Pancreas (tissue), 10 donors: ENCODE results near the gene TMIGD2. TPM values are rescaled to one million over a fixed set of nuclear protein-coding genes. Genes with fewer than 3 reads are reported as not detected.

Experiments used
- ATAC-seq, 4 donors: fragments of 200-7000 bp; cut with Tn5 transposase; one replicate each; pipeline versions ENCODE4 v1.8.0 to v1.9.1; 2020; ENCODE audit warnings: mild to moderate bottlenecking in 4 of 4, moderate library complexity in 4 of 4
- DNase-seq, 6 donors: peaks; one replicate each; pipeline ENCODE4 v3.0.0-alpha.2; 2020
- FAIRE-seq: peaks from 2 replicates; lab custom pipeline; 2012; peaks lifted over from hg19 to GRCh38; lab: Jason Lieb, UNC
- H3K27ac ChIP-seq, 4 donors: fragments of 200-600 bp; sonication (generic); 1 replicate in 3 of 4; 2 replicates in 1 of 4; pipeline versions ENCODE4 v1.5.0 to v1.8.0; 2020
- H3K27me3 ChIP-seq, 4 donors: fragments of 200-600 bp; one replicate each; pipeline ENCODE4 v1.8.0; 2021
- H3K36me3 ChIP-seq, 3 donors: fragments of 200-600 bp; sonication (generic) in 1 of 3; one replicate each; pipeline versions ENCODE4 v1.5.0 to v1.8.0; 2020 to 2021
- H3K4me1 ChIP-seq, 3 donors: fragments of 200-600 bp; one replicate each; pipeline ENCODE4 v1.8.0; 2021
- H3K4me3 ChIP-seq, 4 donors: fragments of 200-600 bp; sonication (generic) in 2 of 4; one replicate each; pipeline versions ENCODE4 v1.5.0 to v1.8.0; 2020 to 2021
- H3K9me3 ChIP-seq, 4 donors: fragments of 200-600 bp; one replicate each; pipeline ENCODE4 v1.8.0; 2021
- CTCF ChIP-seq, 4 donors: fragments of 200-600 bp; sonication (generic) in 3 of 4; IDR thresholded peaks; one replicate each; pipeline versions ENCODE4 v1.5.0 to v1.8.0; 2021; ENCODE audit warnings: antibody characterized with exemption in 4 of 4
- WGBS, 2 donors: extraction: QIAGEN DNeasy Blood & Tissue Kit; methylation state at CpG; one replicate each; pipeline ENCODE4 v1.1.7; 2013; 5-methylcytosine and 5-hydroxymethylcytosine counted together
- intact Hi-C, 3 donors: fragments of 100-400 bp; cut with DNase I; formaldehyde crosslinking; loops; one replicate each; pipeline versions ENCODE4 v1.11.1 to v1.14.2; 2022
- polyA plus RNA-seq, 2 donors: library from polyadenylated mRNA; stranded (reverse); fragments of 200-250 nt; gene quantifications; one replicate each; pipeline ENCODE4 v1.2.3, GENCODE V29; 2013
- total RNA-seq, 6 donors: library from RNA; stranded (reverse); fragmentation: NEBNext Ultra II Directional in 4 of 6; extraction: Animal tissue kit (Norgen Biotek cat#: 25700) in 4 of 6; gene quantifications; one replicate each; pipeline versions ENCODE4 v1.2.1 to v1.2.4, GENCODE V29; 2021 to 2023
- donor health status: healthy with polysubstance abuse.
- donor health status: DM: no; HTN: no; CAD: no; lungs with moderate emphysema.
- donor health status: DM: no; HTN: no; CAD: no.
- donor health status: control.
- donor health status: control.
- donor health status: Bipolar disorder and iron deficiency.
- donor health status: DM: yes; HTN: yes; CAD: no.
- donor health status: DM: no; HTN: no; CAD: no.
- donor health status: DM: no; HTN: no; CAD: no.
- donor health status: DM: yes; HTN: yes; CAD: no.

Gene TMIGD2
- total and polyA plus RNA-seq, 8 donors, result 0.16 to 0.28 TPM; not detected in 6

- peak in 3 of 6 donors; percentile 39 to 72 (median 40) for DNase-seq
- Histone ChIP-seq H3K9me3 (no peaks in the 10 kb centered on the region), H3K36me3 (no peaks in the 10 kb centered on the region), H3K27me3 (no peaks in the 10 kb centered on the region), H3K27ac (no peak overlapping the region), H3K4me1 (no peaks in the 10 kb centered on the region), H3K4me3 (no peak overlapping the region)
- 46 to 72% methylated on average over 33 of the region's 33 CpGs for WGBS, 2 donors
- no peak for TF ChIP-seq CTCF (IDR thresholded peaks at IDR 0.05)
- intact Hi-C loops, result no loop called here
- ATAC-seq, result no peak
- no peak for FAIRE-seq
These were observed 24.7 kb upstream of the TMIGD2 start for GRCh38 chr19:4326837-4327251.

- no peaks in the 10 kb centered on the region for H3K36me3 ChIP-seq
- ATAC-seq, result no peak
- no peak for TF ChIP-seq CTCF (IDR thresholded peaks at IDR 0.05)
- no peak overlapping the region for H3K27ac ChIP-seq
- no peaks in the 10 kb centered on the region for H3K9me3 ChIP-seq
- intact Hi-C loops, result no loop called here
- 79 to 83% methylated on average over 13 of the region's 13 CpGs for WGBS, 2 donors
- H3K4me1 ChIP-seq, result no peaks in the 10 kb centered on the region
- DNase-seq, result no peak
- H3K27me3 ChIP-seq, result no peaks in the 10 kb centered on the region
- H3K4me3 ChIP-seq, result no peak overlapping the region
- FAIRE-seq, result no peak
These were observed 24.1 kb upstream of the TMIGD2 start for GRCh38 chr19:4326215-4326836.

DNA sequence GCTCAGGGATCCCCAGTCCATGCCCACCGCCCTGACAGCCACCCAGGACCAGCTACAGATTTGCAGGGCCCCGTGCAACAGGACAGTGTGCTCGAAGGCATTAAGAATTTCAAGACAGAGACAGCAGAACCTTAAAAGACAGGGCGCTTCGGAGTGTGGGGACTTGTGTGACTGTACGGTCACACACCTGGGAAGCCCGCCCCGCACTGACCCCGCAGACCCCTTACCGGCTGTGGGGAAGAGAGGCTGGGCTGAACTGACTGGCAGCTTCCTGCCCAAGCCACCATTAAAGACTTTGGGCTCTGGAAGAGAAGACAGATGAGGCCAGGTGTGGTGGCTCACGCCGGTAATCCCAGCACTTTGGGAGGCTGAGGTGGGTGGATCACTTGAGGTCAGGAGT lies 22.0 kb upstream of the TMIGD2 start:
- intact Hi-C loops, result no loop called here
- Histone ChIP-seq H3K4me1 (no peaks in the 10 kb centered on the region), H3K27me3 (no peaks in the 10 kb centered on the region), H3K36me3 (no peaks in the 10 kb centered on the region), H3K4me3 (no peak overlapping the region), H3K27ac (no peak overlapping the region), H3K9me3 (no peaks in the 10 kb centered on the region)
- DNase-seq (no peak), ATAC-seq (no peak), FAIRE-seq (no peak)
- 88 to 93% methylated on average over 12 of the region's 12 CpGs for WGBS, 2 donors
- TF ChIP-seq CTCF (IDR thresholded peaks at IDR 0.05), result no peak

DNA sequence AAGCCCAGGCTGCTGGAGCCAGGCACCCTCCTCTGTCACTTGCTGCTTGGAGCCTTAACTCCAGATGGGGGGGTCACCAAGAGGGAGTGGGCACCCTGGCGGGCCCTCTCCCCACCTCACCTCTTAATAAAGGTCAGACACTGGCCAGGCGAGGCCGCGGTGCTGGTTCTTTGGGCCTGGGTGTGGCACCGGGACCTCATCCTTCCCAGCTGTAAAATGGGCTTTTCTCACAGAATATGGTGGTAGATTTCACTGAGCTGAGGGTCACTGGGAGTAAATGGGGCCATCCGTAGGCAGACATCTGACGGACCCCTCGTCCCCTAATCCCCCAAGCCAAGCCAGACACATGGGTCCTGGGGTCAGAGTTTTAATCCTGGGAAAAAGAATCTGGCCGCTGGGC lies 21.5 kb upstream of the TMIGD2 start:
- no peaks in the 10 kb centered on the region for H3K4me1 ChIP-seq
- H3K27ac ChIP-seq, result no peak overlapping the region
- H3K36me3 ChIP-seq, result no peaks in the 10 kb centered on the region
- H3K4me3 ChIP-seq, result no peak overlapping the region
- no peak for TF ChIP-seq CTCF (IDR thresholded peaks at IDR 0.05)
- intact Hi-C loops, result no loop called here
- FAIRE-seq, result no peak
- no peak for ATAC-seq
- DNase-seq, result no peak
- no peaks in the 10 kb centered on the region for H3K9me3 ChIP-seq
- H3K27me3 ChIP-seq, result no peaks in the 10 kb centered on the region
- WGBS, 2 donors, result 91 to 95% methylated on average over 9 of the region's 9 CpGs

DNA sequence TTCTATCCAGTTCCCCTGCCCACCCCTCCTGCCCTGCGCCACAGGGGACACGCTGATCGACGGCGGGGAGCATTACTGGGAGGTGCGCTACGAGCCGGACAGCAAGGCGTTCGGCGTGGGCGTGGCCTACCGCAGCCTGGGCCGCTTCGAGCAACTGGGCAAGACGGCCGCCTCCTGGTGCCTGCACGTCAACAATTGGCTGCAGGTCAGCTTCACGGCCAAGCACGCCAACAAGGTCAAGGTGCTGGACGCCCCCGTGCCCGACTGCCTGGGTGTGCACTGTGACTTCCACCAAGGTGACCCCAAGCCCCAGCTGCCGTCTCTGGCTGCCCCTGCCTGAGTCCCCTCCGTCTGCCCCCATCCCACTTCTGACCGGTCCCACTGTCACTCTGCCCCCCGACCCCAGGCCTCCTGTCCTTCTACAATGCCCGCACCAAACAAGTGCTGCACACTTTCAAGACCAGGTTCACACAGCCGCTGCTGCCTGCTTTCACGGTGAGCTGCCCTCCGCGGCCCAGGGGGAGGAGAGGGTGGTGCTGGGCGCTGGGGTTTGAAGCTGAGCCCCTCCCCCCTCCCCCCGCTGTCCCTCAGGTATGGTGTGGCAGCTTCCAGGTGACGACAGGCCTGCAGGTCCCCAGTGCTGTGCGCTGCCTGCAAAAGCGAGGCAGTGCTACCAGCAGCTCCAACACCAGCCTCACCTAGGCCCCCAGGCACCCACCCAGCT lies 20.9 kb upstream of the TMIGD2 start:
- H3K4me3 ChIP-seq, result no peak overlapping the region
- ATAC-seq, result peak in 2 of 4 donors; percentile 29
- no peak overlapping the region for H3K27ac ChIP-seq
- DNase-seq, result peak in 3 of 6 donors; percentile 30 to 86 (median 56)
- H3K36me3 ChIP-seq, result no peaks in the 10 kb centered on the region
- no peak for FAIRE-seq
- no peak for TF ChIP-seq CTCF (IDR thresholded peaks at IDR 0.05)
- H3K9me3 ChIP-seq, result no peaks in the 10 kb centered on the region
- WGBS, 2 donors, result 45 to 60% methylated on average over 36 to 37 of the region's 37 CpGs
- H3K4me1 ChIP-seq, result no peaks in the 10 kb centered on the region
- no peaks in the 10 kb centered on the region for H3K27me3 ChIP-seq
- intact Hi-C loops, result no loop called here
